PC-3 (cell line): ENCODE data around the gene ZNF37A.

ENCODE experiments used
- CTCF ChIP-seq: fragments of 300-600 bp; sonication (generic); conservative IDR thresholded peaks from 2 replicates; pipeline ENCODE4 v1.5.1; 2017; ENCODE audit warnings: antibody characterized with exemption, low read depth, mild to moderate bottlenecking, low read length
- EZH2 ChIP-seq: fragments of 300-600 bp; sonication (generic); IDR thresholded peaks from one replicate; pipeline ENCODE4 v1.6.1; 2017; ENCODE audit warnings: antibody characterized with exemption, mild to moderate bottlenecking, low read length; ENCODE audit not compliant: unreplicated experiment

- TF ChIP-seq CTCF, result no peak
- no peak for TF ChIP-seq EZH2
Observed at GRCh38 chr10:38047666-38048065, 46.5 kb upstream of the ZNF37A start.
